ENCODE measurements around the gene FBXO15. TPM values are rescaled to one million over a fixed set of nuclear protein-coding genes. Genes with fewer than 3 reads are reported as not detected.

The FBXO15 gene
- total and polyA plus RNA-seq, 3 donors from 2014 or later: 20.8 to 46.0 (median 39.1) TPM

GRCh38 chr18:74073957-74074667 is 73.5 kb downstream of the FBXO15 start:
- intact Hi-C loops (cut with DNase I; ENCODE audit: low total_unique reads): no loop called here
- TF ChIP-seq, protein P1, sequence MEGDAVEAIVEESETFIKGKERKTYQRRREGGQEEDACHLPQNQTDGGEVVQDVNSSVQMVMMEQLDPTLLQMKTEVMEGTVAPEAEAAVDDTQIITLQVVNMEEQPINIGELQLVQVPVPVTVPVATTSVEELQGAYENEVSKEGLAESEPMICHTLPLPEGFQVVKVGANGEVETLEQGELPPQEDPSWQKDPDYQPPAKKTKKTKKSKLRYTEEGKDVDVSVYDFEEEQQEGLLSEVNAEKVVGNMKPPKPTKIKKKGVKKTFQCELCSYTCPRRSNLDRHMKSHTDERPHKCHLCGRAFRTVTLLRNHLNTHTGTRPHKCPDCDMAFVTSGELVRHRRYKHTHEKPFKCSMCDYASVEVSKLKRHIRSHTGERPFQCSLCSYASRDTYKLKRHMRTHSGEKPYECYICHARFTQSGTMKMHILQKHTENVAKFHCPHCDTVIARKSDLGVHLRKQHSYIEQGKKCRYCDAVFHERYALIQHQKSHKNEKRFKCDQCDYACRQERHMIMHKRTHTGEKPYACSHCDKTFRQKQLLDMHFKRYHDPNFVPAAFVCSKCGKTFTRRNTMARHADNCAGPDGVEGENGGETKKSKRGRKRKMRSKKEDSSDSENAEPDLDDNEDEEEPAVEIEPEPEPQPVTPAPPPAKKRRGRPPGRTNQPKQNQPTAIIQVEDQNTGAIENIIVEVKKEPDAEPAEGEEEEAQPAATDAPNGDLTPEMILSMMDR (IDR thresholded peaks at IDR 0.05): no peak
- Histone ChIP-seq H3K4me1 (no peaks in the 10 kb centered on the region), H3K9me3 (no peaks in the 10 kb centered on the region), H3K36me3 (ENCODE audit: low read depth, missing control alignments) (no peaks in the 10 kb centered on the region), H3K27ac (no peak overlapping the region), H3K4me3 (no peak overlapping the region), H3K27me3 (no peaks in the 10 kb centered on the region)
- no peak for DNase-seq
- WGBS, 2 donors: 85% methylated on average over 10 of the region's 10 CpGs

GRCh38 chr18:74069178-74070050 is 78.2 kb downstream of the FBXO15 start:
- H3K4me3 ChIP-seq: no peak overlapping the region
- DNase-seq: no peak
- H3K27ac ChIP-seq: no peak overlapping the region
- no peaks in the 10 kb centered on the region for H3K9me3 ChIP-seq
- no peaks in the 10 kb centered on the region for H3K36me3 ChIP-seq (ENCODE audit: low read depth, missing control alignments)
- no peaks in the 10 kb centered on the region for H3K4me1 ChIP-seq
- WGBS, 2 donors: 82% methylated on average over 13 of the region's 13 CpGs
- no peaks in the 10 kb centered on the region for H3K27me3 ChIP-seq
- intact Hi-C loops (cut with DNase I; ENCODE audit: low total_unique reads): no loop called here
- TF ChIP-seq, protein P1 (IDR thresholded peaks at IDR 0.05): no peak
- TF ChIP-seq POLR2A (IDR thresholded peaks at IDR 0.05): no peak

GRCh38 chr18:74068296-74068695 is 79.3 kb downstream of the FBXO15 start:
- 77 to 84% methylated on average over 3 of the region's 3 CpGs for WGBS, 2 donors
- intact Hi-C loops (cut with DNase I; ENCODE audit: low total_unique reads): no loop called here
- no peak for TF ChIP-seq POLR2A (IDR thresholded peaks at IDR 0.05)
- TF ChIP-seq, protein P1 (IDR thresholded peaks at IDR 0.05): no peak
- Histone ChIP-seq H3K4me3 (no peak overlapping the region), H3K27ac (no peak overlapping the region), H3K36me3 (ENCODE audit: low read depth, missing control alignments) (no peaks in the 10 kb centered on the region), H3K9me3 (no peaks in the 10 kb centered on the region), H3K27me3 (no peaks in the 10 kb centered on the region), H3K4me1 (no peaks in the 10 kb centered on the region)
- DNase-seq: no peak

GRCh38 chr18:74066018-74066417 is 81.6 kb downstream of the FBXO15 start:
- Histone ChIP-seq H3K36me3 (ENCODE audit: low read depth, missing control alignments) (no peaks in the 10 kb centered on the region), H3K4me3 (no peak overlapping the region), H3K9me3 (no peaks in the 10 kb centered on the region), H3K27ac (no peak overlapping the region), H3K4me1 (no peaks in the 10 kb centered on the region), H3K27me3 (no peaks in the 10 kb centered on the region)
- DNase-seq: no peak
- intact Hi-C loops (cut with DNase I; ENCODE audit: low total_unique reads): no loop called here
- no peak for TF ChIP-seq POLR2A (IDR thresholded peaks at IDR 0.05)
- WGBS, 2 donors: 83 to 90% methylated on average over 7 of the region's 7 CpGs

DNA sequence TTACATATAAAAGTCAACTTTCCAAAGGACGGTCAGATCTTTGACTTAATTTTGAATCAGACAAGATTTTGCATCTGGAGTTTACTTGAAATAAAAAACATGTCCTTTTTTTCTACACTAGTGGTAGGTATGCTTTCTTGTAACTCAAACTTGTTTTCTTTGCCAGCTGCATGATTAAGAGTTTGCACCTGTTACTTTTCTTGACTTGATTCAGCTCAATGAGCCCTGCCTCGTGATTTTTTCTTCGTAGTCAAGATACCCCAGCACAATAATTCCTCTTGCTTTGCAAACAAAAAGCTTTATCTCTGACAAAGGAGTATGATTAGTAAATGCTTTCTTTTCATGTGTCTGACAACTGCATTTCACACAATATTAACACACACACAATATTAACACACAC is 82.3 kb downstream of the FBXO15 start:
- intact Hi-C loops (cut with DNase I; ENCODE audit: low total_unique reads): no loop called here
- no peak for DNase-seq
- WGBS, 2 donors: 78 to 80% methylated on average over 3 of the region's 3 CpGs
- Histone ChIP-seq H3K4me3 (no peak overlapping the region), H3K27ac (no peak overlapping the region), H3K9me3 (no peaks in the 10 kb centered on the region), H3K27me3 (no peaks in the 10 kb centered on the region), H3K4me1 (no peaks in the 10 kb centered on the region), H3K36me3 (ENCODE audit: low read depth, missing control alignments) (no peaks in the 10 kb centered on the region)
- no peak for TF ChIP-seq POLR2A (IDR thresholded peaks at IDR 0.05)
- TF ChIP-seq, protein P1 (IDR thresholded peaks at IDR 0.05): no peak
